ENCODE results near the gene SDC3.
"Not testable (repeated sequence)": the region's sequence is repeated elsewhere in the genome, so short reads cannot be mapped to it uniquely, and the experiment has no call there.

The SDC3 gene

DNA sequence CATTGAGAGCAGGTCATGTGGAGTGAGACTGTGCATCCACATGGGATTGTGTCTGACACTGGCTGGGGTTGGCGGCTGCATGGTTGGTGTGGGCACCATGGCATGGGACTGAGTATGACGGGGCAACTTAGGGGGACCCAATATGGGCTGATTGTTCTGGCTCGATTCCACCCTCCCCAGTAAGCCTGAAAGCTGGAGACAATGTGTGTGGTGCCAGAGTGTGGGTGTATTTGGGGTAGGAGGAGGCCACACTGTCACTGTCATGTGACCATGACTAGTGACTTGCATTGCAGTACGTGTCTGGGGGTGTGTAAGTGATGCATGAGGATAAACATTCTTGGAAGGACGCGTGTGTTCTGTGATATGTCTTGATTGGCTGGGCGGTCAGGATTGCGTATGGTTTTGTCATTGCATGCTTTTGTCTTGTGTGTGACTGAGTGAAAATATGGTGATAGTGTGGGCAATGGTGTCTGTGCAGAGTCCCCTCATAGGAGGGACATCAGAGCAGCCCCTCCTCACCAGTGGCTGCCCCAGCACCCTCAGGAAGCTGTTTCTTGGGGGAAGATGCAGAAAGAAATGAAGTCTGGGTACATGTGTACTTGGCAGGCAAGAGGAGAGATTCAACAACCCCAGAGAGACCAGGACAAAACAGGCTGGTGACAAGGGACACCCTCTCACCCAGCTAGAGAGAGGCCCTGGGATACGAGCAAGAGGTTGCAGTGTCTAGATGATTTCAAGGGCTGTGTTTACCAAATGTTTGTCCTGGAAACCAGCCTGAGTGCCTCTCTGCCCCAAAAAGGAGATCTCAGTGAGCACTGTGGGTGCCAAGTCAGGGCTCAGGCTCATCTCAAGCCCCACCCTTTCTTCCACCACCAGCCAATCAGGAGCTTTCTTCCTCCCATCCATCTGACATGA, 36.3 kb downstream of the SDC3 start:
- DNase-seq = no peak

DNA sequence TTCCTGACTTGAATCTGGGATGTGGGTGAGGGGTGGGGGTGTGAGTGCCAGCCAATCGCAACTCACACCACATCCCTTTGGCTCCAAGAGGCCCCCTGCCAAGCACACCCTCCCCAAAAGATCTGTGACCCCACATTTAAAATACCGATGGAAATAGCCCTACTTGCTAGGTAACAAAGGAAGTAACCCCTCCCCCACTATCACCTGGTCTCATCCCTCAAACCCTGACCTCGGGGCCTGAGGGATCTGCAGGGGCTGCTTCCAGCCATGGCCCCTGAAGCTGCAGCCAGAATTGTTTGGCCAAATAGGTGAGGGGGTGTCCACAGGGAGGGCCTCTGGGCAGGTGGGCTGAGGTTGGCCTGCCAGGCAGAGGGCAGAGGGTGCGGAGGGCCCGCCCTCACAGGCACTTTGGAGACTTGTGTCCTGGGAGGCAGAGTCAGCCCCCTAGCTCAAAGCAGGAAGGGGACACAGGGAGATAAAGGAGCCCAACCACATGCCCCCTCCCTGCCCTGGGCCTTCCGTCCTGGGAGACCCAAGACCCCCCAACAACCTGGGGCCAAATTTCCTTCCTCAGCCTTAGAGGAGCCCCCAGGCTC, 37.2 kb downstream of the SDC3 start:
- no peak for DNase-seq

DNA sequence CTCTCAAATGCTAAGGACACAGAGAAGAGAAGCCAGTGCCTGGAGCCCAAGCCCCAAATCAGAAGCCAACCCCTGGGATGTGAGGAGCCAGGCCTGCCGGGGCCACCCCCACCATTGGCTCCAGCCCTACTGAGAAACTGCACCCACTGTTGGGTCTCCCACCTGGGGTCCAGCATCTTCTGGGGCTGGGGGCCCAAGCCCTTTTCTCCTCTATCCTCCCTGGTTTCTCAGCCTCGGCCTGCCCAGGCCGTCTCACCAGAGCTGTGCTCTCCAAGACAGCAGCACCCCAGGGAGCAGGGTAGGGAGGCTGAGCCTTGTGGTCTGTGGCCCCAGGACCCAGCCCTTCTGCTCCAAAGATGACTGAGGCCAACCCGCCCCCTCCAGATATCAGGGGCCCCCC, 37.9 kb downstream of the SDC3 start:
- DNase-seq = no peak

DNA sequence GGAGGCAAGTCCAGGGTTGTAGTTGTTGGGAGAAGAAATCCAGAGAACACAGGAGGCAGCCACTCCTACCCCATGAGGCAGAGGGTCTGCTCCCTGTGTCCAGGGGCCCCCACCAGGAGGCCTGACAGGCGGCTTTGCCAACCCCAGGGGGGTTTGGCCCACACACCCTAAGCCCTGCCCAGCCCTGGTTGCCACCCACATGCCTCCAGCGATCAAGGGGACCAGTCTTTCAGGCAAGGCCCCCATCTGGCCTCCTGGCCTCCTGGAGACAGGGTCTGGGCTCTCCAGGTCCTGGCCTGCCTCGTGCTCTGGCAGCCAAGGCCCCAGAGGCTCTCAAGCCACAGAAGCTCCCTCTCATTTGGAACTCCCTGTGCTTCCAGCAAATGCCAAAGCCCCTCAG, 38.5 kb downstream of the SDC3 start:
- DNase-seq = no peak

DNA sequence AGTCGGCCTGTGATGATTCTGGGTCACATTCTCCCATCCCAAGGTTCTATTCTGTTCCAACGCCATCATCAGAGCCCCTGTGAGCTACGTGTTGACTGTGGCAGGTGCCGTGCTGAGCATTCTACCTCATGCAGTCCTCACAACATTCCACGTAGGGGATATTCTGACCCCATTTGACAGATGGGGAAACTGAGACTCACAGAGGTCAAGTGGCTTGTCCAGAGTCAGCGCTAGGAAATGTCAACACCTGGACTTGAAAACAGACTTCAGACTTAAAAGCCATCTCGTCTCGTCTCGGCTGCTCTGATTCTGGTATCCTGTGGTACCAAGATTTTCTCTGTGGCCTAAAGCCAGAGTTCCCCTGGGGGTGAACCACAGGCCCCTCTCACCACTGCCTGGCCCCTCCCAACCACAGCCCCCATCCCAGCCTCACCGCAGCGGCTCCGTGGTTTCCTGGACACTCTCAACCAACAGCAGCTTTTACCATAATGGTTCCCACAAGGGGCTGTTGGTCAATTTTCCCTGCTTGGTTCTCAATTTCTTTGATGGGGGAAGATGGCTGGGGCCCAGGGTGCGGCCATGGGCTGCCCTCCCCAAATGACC, 39.6 kb downstream of the SDC3 start:
- no peak for DNase-seq

DNA sequence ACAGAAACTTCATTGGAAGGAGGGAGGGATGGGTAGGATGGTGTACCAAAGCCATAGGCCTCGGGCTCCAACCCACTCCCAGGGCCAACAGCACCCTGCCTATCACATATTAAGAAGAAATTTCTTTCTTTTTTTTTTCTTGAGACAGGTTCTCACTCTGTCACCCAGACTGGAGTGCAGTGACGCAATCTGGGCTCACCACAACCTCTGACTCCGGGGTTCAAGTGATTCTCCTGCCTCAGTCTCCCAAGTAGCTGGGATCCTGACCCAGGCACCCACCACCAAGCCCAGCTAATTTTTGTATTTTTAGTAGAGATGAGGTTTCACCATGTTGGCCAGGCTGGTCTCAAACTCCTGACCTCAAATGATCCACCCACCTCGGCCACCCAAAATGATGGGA, 40.5 kb downstream of the SDC3 start:
- not testable (repeated sequence) for DNase-seq

DNA sequence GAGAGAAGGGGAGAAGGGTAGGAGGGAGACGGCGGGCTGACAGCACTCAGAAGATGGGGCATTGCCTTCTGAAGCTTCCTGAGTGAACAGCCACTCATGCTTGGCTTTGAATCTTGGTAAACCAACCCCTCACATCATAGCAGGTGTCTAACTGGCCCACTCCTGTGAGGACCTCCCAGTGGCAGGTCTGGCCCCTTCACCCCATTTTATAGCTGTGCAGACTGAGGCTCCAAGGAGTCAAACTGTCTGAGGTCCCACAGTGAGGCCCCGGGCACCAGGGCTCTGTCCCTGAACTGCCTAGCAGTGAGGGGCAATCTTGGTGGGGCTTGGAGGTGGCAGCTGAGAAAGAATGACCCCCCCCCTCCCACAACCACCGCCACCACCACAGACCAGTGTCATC, 41.0 kb downstream of the SDC3 start:
- DNase-seq = no peak

- no peak for DNase-seq
These were observed 42.0 kb downstream of the SDC3 start for GRCh38 chr1:30866594-30866993.

DNA sequence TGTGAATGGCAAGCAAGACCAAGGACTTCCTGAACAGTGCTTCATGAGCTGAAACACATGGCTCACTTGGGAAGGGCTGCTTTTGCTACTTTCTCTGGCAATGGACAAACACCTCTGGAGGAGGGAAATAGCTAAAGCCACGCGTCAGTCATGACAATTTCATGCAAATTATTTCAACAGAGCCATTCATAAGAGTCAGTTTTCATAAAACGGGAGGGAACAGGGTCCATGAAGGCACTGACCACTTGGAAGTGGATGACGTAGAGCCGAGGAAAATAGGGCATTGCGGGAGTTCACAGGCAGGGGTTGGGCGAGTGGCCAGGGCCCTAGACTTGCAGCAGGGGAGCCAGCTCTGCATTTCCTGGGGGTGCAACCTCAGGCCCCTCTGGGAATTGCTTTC, 43.9 kb downstream of the SDC3 start:
- no peak for DNase-seq

GRCh38 chr1:30863858-30864604, 44.5 kb downstream of the SDC3 start:
- no peak for DNase-seq

DNA sequence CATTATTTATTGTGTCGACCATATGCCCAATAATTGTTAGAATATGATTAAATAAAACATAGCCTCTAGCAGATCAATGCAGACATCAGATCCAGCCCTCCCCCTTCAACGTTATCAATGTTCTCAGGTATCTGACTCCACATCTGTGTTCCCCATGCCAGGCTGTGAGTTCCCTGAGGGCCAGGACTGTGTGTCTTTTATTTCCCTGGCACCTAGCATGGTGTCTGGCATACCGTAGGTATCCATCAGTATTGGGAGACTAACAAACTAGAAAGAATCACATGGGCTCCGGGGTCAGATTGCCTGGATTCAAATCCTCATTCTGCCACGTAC, 48.3 kb downstream of the SDC3 start:
- no peak for DNase-seq

DNA sequence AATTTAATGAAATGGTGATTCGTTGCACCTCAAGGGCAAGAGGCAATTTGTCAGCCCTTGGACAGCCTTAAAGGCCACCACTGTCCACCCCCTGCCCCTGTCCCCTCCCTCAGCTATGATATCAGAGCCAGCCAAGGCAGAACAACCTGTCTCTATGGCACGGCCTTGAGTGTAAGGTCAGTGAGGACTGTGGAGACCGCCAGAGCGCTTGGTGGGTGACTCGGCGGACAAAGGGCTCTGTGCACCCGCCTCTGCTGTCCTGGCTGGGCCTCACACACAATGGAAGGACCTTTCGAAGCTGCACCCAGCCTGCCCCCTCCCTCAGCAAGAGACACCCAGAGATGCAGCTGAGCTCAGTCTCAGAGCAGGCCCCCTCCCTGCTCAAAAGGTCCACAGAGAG, 50.6 kb downstream of the SDC3 start:
- DNase-seq = no peak

GRCh38 chr1:30857062-30857461, 51.5 kb downstream of the SDC3 start:
- DNase-seq = no peak

GRCh38 chr1:30856260-30856790, 52.2 kb downstream of the SDC3 start:
- peak; percentile 93 for DNase-seq

DNA sequence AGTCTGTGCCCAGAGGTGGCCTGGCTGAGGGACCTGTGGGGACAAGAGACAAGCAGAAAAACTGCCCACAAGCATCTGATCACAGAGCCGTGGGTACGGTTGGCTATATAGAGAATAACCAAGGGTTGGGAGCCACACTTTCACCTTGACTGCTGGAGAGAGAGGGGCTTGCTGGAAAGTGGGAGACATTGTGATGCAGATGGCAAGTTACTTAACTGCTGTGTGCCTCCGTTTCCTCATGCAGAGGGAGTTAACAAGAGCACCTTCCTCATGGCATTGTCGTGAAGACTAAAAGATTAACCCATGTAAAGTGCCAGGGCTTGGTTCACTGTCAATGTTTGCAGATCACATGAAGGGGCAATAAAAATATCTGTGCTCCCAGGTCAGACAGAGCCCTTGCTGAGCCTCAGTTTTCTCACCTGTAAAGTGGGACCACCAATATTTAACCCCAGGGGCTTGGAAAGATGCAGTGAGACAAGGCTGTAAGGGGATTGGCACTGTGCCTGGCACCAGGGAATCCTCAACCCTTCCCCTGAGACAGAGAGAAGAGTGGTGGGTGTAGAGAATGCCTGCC, 52.8 kb downstream of the SDC3 start:
- DNase-seq = no peak

DNA sequence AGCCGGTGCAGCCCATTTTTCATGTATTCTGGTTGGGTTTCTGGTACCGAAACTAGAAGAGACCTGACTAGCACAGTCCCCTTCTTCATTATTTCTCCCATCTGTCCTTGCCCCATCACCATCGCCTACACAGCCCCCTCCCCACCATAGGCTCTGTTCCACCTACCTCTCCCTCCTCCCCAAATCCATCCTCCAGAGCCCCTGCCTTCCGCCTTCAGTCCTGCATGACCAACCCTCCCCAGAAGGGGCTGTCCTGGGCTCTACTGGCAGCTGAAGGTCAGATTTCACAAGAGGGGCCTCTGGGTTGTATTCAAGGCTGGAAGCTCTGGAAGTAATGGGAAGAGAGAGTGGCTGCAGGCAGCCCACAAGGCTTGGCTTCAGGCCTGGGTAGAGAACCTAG, 55.2 kb downstream of the SDC3 start:
- DNase-seq = no peak

GRCh38 chr1:30852026-30852425, 56.5 kb downstream of the SDC3 start:
- no peak for DNase-seq

DNA sequence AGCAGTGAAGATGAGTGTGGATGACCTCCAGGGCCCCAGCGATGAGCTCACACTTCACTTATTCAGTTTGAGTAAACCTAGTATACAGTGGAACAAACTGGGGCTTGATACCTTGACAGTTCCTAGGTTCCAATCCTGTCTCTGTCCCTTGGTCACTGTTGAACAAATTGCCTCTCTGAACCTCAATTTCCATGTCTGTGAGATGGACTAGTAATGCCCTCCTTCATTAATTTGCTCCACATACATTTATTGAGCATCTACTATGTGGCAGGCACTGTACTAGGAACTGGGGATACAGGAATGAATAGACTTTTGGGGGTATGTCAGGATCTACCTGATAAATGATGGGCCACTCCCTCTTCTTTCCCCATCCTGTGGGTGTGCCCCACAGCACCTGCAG, 57.3 kb downstream of the SDC3 start:
- DNase-seq = no peak

DNA sequence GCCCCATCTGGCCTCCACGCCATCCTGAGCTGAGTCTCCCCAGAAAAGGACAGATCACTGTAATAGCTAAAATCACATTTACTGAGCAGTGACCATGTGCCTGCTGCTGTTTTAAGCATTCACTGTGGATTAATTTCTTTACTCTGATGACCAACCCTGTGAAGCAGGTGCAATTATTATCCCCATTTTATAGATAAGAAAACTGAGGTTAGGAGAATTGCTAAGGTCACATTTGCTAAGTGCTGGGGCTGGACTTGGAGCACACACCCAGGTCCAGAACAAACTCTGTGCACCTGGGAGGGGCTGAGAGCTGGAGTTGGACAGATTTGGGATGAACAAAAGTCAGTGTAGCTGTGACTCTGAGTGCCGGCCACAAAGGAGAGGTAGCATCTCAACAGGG, 58.0 kb downstream of the SDC3 start:
- DNase-seq = no peak

DNA sequence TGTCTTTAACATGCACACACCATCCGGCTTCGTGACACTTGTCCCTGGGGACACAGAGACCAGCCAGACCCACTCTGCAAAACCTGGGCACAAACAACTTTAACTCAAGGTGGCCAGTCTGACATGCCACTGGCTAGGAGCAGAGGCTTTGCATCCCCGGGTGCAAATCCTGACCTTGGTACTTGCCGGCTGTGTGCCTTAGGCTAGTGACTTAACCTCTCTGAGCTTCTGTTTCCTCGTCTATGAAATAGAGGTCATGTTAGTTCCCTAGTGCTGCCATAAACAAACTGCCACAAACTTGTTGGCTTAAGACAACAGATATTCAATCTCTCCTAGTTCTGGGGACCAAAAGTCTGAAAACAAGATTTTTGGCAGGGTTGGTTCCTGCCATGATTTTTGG, 60.4 kb downstream of the SDC3 start:
- no peak for DNase-seq

DNA sequence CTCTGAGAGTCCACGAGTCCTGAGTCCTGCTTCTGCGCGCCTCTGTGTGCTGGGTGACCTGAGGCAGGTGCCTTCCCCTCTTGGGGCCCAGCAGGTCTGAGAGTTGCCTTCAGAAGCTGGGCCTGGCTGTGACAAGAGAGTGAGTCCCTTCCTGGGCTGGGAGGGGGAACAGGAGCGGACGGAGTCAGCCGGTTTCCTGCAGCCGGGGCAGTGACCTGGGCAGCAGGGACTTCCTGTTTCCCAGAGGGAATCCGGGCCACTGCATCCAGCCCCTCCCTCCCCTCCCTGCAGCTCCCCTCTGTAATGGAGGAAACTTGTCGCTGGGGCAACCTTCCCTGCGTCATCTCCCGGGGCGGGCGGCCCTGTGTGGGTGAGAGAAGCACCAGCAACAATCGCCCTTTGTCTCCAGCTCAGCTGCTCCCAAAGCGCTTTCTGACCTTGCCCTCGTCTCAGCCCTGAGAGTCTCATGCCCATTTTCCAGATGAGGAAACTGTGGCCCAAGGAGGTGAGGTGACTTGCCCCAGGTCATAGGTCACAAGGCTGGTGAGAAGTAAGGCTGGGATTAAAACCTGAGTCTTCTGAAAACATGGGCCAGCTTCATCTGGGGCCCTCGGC, 61.1 kb downstream of the SDC3 start:
- peak; percentile 85 for DNase-seq

GRCh38 chr1:30846587-30846986, 62.0 kb downstream of the SDC3 start:
- DNase-seq = no peak

- peak; percentile 1 for DNase-seq
These were observed 62.7 kb downstream of the SDC3 start for GRCh38 chr1:30845904-30846290.

Data from NCI-H146 (cell line).